ENCODE measurements around the gene SAC3D1. TPM values are rescaled to one million over a fixed set of nuclear protein-coding genes. Genes with fewer than 3 reads are reported as not detected.

SAC3D1 gene
- polyA plus RNA-seq, 1 of the 3 experiments (the other 2 are of a cell fraction), result 22.5 TPM

DNA sequence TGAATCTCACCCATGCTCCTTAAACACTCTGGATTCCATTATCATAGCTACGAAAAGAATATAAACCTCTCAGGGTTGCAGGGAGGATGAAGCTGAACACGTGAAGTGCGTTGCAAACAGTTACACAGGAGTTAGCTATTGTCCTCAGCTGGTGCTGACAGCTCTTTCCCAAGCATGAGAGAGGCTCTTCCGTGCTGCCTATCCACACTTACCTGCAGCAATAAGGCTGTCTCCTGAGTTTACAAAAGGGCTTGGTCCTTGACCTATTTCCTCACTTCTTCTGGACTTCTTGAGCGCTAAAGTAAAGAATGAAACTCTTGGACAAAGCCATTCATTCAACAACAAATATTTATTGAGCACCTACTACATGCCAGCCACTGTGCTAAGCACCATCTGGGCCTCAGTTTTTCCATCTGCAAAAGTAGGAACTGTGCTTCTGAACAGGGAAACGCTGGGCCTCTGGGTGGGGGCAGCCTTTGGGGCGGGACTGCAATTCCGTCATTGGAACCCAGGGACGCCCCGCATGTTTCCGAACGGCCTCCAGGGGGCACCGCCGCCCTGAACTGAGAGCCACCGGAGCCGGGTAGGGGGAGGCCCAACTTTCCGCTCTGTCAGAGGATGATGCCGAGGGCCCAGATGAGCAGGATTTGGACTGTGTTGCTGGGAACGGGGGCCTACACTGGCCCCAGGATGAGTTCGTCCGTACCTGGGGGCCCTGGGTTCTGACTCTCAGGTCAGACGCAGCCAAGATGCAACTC, 27.7 kb upstream of the SAC3D1 start:
- H3K9me2 ChIP-seq, result no peaks in the 10 kb centered on the region
- CTCF ChIA-PET, result interaction anchor here (0.6 to 4.9 kb wide), 61 partner anchors 9 to 1727 kb away, joined by 3 to 56 read pairs (median 5); partner anchors contain the start of genes ATG2A, BATF2, CAPN1 and CDCA5
- peak; percentile 95 for DNase-seq
- H3K27ac ChIP-seq (ENCODE audit: low read depth in 2 of 2, low read length in 1 of 2), result peak overlapping the region; percentile 95
- peak overlapping the region; percentile 95 for H2AFZ ChIP-seq (ENCODE audit: low read depth)
- H3K4me3 ChIP-seq (ENCODE audit: low read depth in 2 of 2, low read length in 1 of 2), result peak overlapping the region; percentile 69 to 70
- no peaks in the 10 kb centered on the region for H3K9me3 ChIP-seq
- H3K4me1 ChIP-seq (ENCODE audit: control insufficient read depth in 1 of 2, insufficient read depth in 2 of 2, low read depth in 1 of 2, low read length in 1 of 2), result peaks cover 4% of the 10 kb centered on the region in 2 experiments; a peak in 2 of 4 replicates
- peak overlapping the region; percentile 88 for H3K4me2 ChIP-seq
- WGBS (ENCODE audit: low lambda C conversion rate), result 32% methylated on average over 11 of the region's 22 CpGs
- POLR2A ChIA-PET, result interaction anchor here (0.5 to 1.2 kb wide), 7 partner anchors 9 to 219 kb away, joined by 3 to 8 read pairs (median 3); no protein-coding TSS in a partner anchor
- peaks cover 16% of the 10 kb centered on the region for H3F3A ChIP-seq (replicated peaks; ENCODE audit: insufficient read depth)
- H3K36me3 ChIP-seq (replicated peaks in 1 of 2; ENCODE audit: control insufficient read depth in 1 of 2, insufficient read depth in 2 of 2, low read length in 1 of 2), result peaks cover 0 to 5% of the 10 kb centered on the region in 2 experiments
- H4K20me1 ChIP-seq (ENCODE audit: insufficient read depth), result no peaks in the 10 kb centered on the region
- TF ChIP-seq ELF1 (IDR thresholded peaks at IDR 0.05), result peak; percentile 47; the same call in 1 of the 2 replicates
- no peak for TF ChIP-seq FOXJ3 (CRISPR knock-in tag; IDR thresholded peaks at IDR 0.05)
- TF ChIP-seq RAD21 (IDR thresholded peaks at IDR 0.05; ENCODE audit: low read length), result peak; percentile 70
- TF ChIP-seq MEF2A (IDR thresholded peaks at IDR 0.05; ENCODE audit: borderline replicate concordance, low read depth), result no peak
- TF ChIP-seq JUND (IDR thresholded peaks at IDR 0.05), result no peak
- TF ChIP-seq, protein P1, sequence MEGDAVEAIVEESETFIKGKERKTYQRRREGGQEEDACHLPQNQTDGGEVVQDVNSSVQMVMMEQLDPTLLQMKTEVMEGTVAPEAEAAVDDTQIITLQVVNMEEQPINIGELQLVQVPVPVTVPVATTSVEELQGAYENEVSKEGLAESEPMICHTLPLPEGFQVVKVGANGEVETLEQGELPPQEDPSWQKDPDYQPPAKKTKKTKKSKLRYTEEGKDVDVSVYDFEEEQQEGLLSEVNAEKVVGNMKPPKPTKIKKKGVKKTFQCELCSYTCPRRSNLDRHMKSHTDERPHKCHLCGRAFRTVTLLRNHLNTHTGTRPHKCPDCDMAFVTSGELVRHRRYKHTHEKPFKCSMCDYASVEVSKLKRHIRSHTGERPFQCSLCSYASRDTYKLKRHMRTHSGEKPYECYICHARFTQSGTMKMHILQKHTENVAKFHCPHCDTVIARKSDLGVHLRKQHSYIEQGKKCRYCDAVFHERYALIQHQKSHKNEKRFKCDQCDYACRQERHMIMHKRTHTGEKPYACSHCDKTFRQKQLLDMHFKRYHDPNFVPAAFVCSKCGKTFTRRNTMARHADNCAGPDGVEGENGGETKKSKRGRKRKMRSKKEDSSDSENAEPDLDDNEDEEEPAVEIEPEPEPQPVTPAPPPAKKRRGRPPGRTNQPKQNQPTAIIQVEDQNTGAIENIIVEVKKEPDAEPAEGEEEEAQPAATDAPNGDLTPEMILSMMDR (IDR thresholded peaks at IDR 0.05), result peak; percentile 71
- TF ChIP-seq CHD2 (IDR thresholded peaks at IDR 0.05; ENCODE audit: low read length, partially characterized antibody), result no peak
- TF ChIP-seq EZH2phosphoT487 (IDR thresholded peaks at IDR 0.05; ENCODE audit: borderline replicate concordance, low read depth), result no peak
- TF ChIP-seq SIN3A (IDR thresholded peaks at IDR 0.05; ENCODE audit: borderline replicate concordance, low read depth, low read length), result no peak
- TF ChIP-seq RFX5 (IDR thresholded peaks at IDR 0.05; ENCODE audit: low read length), result no peak
- TF ChIP-seq ZBTB33 (IDR thresholded peaks at IDR 0.05; ENCODE audit: borderline replicate concordance, low read depth), result no peak
- TF ChIP-seq MAX (IDR thresholded peaks at IDR 0.05; ENCODE audit: low read depth), result no peak
- TF ChIP-seq GABPA (IDR thresholded peaks at IDR 0.05; ENCODE audit: low read depth), result no peak
- peak; percentile 54 for TF ChIP-seq SMC3 (IDR thresholded peaks at IDR 0.05; ENCODE audit: low read depth, low read length)
- TF ChIP-seq MXI1 (IDR thresholded peaks at IDR 0.05; ENCODE audit: low read depth, low read length), result no peak
- no peak for TF ChIP-seq NFIC (IDR thresholded peaks at IDR 0.05; ENCODE audit: borderline replicate concordance)
- no peak for TF ChIP-seq TAF1 (IDR thresholded peaks at IDR 0.05; ENCODE audit: borderline replicate concordance, low read depth, low read length)
- no peak for TF ChIP-seq EP300 (IDR thresholded peaks at IDR 0.05; ENCODE audit: borderline replicate concordance in 1 of 2, low read depth in 1 of 2, low read length in 1 of 2)
- H3K27me3 ChIP-seq (ENCODE audit: insufficient read depth), result no peaks in the 10 kb centered on the region
- peaks cover 24% of the 10 kb centered on the region; the same call in 1 of the 2 replicates for H3K79me2 ChIP-seq (ENCODE audit: insufficient read depth)
- peak overlapping the region; percentile 89 for H3K9ac ChIP-seq

All from SK-N-SH (cell line).